C4-2B (cell line): ENCODE measurements around the gene OR5K4.
A peak's percentile ranks its signal among the peaks of the same experiment; 100 is the strongest.

Experiments
- H3K27ac ChIP-seq: fragments of 450-650 bp; 2 replicates; pipeline ENCODE4 v1.5.1; 2017
- ZFX ChIP-seq: fragments of 450-650 bp; IDR thresholded peaks from 2 replicates; pipeline ENCODE4 v1.6.1; 2017
- TF ChIP-seq, protein P1 (sequence below): fragments of 450-650 bp; conservative IDR thresholded peaks from 2 replicates; pipeline ENCODE4 v1.5.1; 2017; ENCODE audit warnings: mild to moderate bottlenecking

The OR5K4 gene

DNA sequence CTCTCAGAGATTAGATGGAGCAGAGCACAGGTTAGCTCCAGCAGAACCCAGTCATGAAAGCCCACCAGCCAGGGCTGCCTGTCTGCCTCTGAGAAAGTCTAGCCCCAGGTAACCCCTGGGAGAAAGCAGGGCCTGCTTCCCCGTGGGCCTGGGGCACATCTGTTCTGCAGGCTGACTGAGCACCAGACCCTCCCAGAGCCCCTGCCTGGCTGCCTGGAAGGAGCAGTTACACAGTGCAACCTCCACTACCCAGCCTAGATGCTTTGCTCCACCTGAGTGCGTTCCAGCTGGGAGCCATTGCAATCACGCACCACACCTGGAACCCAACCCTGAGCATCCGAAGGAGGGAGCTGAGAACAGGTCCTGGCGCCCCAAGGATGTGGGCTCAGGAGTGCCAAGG, 24.7 kb upstream of the OR5K4 start:
- TF ChIP-seq ZFX, result no peak
- TF ChIP-seq, protein P1, sequence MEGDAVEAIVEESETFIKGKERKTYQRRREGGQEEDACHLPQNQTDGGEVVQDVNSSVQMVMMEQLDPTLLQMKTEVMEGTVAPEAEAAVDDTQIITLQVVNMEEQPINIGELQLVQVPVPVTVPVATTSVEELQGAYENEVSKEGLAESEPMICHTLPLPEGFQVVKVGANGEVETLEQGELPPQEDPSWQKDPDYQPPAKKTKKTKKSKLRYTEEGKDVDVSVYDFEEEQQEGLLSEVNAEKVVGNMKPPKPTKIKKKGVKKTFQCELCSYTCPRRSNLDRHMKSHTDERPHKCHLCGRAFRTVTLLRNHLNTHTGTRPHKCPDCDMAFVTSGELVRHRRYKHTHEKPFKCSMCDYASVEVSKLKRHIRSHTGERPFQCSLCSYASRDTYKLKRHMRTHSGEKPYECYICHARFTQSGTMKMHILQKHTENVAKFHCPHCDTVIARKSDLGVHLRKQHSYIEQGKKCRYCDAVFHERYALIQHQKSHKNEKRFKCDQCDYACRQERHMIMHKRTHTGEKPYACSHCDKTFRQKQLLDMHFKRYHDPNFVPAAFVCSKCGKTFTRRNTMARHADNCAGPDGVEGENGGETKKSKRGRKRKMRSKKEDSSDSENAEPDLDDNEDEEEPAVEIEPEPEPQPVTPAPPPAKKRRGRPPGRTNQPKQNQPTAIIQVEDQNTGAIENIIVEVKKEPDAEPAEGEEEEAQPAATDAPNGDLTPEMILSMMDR, result no peak
- no peak overlapping the region for H3K27ac ChIP-seq

DNA sequence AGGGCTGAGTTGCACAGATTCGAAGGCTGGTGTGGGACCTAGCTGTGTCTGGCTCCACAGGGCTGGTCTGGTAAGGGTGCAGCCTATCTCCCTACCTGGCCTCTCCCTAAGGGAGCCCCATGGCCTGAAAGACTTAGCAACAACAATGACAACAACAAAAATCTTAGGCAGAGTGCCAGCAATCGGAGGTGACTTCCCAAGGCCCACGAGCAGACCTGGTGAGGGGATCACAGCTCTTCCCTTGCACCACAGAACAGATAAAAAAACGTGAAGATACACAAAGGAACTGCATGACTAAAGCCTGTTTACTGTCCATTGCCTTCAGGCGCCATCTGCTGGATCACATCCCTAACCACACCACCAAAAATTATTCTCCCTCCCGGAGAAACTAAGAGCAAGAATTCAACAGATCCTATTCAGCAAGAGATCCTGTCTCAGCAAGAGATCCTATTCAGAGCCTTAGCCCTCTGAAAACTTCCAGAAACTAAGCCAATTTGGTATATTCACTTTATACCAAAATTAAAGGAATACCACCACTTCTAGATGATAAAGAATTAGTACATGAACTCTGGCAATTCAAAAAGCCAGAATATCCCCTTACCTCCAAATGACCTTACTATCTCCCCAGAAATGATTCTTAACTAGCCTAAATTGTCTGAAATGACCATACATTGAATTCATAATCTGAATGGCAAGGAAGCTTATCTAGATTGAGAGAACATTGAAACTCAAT, 24.1 kb upstream of the OR5K4 start:
- no peak overlapping the region for H3K27ac ChIP-seq
- no peak for TF ChIP-seq ZFX
- TF ChIP-seq, protein P1, result peak; percentile 85

DNA sequence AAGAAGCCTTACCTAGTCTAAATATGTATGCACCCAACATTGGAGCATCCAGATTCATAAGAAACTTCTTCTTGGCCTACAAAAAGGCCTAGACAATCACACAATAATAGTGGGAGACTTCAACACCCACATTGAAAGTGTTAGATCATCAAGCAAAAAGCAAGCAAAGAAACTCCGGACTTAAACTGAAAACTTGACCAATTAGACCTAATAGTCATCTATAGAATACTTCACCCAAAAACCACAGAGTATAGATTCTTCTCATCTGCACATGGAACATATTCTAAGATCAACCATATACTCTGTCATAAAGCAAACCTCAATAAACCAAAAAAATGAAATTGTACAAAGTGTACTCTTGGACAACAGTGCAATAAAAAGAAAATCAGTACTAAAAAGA, 22.3 kb upstream of the OR5K4 start:
- TF ChIP-seq, protein P1, result no peak
- no peak for TF ChIP-seq ZFX
- no peak overlapping the region for H3K27ac ChIP-seq

DNA sequence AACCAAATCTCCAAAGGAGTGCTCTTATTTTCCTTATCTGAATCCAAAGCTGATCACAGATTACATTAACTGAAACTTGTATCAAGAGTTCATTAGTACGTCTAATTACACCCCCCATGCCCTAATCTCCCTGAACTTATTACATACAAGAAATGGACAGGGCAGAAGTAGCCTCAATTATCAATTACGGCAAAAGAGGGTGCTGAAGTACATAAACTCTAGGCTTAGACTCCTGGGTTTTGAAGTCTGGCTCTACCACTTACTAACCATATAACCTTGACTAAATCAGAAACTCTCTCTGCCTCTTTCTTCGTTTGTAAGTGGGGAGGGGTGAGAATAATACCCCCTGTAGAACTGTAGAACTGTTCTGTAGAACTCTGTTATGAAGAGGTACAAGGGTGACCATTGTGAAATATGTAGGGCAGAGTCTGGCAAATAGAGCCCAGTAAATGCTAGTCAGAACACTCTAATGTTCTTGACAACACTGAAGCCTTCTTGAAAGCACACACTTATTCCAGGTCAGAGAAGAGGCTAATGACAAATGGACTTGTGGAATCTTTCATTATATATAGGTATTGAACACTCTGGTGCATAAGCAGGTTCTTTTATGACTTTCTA, 19.6 kb upstream of the OR5K4 start:
- H3K27ac ChIP-seq, result no peak overlapping the region
- TF ChIP-seq, protein P1, result no peak
- no peak for TF ChIP-seq ZFX

DNA sequence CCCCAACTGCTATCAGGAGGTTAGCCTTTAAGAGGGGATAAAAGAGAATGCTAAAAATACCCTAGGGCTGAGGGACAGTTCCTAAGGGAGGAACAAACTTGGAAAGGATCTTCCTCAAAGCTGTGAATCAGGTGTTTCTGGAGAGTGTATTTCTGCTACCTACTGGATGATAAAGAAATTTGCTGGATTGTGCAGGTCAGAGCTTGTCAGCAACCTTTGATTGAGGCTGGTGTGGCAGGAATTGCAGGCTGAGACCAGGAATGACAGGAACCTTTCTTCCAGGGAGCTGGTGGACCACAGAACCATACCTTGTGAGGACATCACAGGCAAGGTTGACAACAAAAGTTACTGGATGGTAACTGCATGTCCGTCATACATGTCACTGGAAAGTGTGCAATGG, 14.6 kb upstream of the OR5K4 start:
- no peak for TF ChIP-seq ZFX
- TF ChIP-seq, protein P1, result no peak
- H3K27ac ChIP-seq, result no peak overlapping the region

DNA sequence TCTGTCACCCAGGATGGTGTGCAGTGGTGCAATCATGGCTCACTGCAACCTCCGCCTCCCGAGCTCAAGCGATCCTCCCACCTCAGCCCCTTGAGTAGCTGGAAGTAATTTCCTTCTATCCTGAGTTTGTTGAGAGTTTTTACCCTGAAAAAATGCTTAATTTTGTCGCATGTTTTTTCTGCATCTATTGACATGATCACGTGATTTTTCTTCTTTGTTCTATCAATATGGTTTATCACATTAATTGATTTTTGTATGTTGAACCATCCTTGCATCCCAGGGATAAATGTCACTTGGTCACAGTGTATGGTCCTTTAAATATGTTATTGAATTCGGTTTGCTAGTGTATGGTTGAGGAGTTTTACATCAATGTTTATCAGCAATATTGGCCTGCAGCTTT, 11.9 kb upstream of the OR5K4 start:
- no peak for TF ChIP-seq ZFX
- TF ChIP-seq, protein P1, result no peak
- H3K27ac ChIP-seq, result no peak overlapping the region

DNA sequence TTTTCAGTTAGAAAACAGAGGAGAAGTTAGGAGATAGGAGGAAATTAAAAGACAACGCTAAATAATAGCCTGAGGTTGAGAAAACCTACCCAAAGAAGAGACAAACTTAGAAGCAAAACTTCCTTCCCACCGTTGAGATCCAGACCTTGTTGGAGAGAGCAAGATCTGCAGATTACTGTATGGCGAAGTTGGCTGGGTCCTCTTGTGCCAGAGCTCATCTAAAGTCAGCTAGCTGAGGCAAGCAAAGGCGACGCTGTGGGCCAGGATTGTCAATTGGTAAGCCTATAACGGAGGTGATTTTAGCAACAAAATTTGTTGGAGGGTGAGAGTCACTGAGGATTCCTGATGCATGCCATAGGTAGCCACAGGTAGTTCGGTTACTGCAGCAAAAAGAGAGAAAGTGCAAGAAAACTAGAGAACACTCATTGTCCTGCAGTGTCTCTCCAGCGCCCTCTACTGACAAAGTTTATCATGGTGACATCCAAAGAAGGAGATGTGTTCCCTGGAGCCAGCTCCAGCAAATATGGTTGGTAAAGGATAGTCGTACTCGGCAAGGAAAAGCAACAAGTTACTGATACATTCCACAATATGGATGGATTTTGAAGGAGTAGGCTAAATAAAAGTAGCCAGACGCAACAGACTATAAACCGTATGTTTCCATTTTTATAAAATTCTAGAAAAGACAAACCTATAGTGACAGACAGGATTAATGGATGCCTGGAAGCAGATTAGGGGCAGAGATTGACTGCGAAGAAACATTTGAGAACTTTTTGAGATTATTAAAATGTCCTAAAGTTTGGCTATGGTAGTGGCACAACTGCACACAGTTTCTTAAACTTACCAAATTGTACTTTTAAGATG, 9.8 kb upstream of the OR5K4 start:
- TF ChIP-seq ZFX, result no peak
- TF ChIP-seq, protein P1, result peak; percentile 89
- no peak overlapping the region for H3K27ac ChIP-seq
